HepG2 (cell line): ENCODE data around the gene CITED2. TPM values are rescaled to one million over a fixed set of nuclear protein-coding genes. Genes with fewer than 3 reads are reported as not detected.

Experiments
- ELK4 ChIP-seq: sonication (generic); formaldehyde crosslinking; IDR thresholded peaks from 2 replicates; pipeline ENCODE4 v1.9.0; 2021; ENCODE audit warnings: missing genetic modification reagents, borderline replicate concordance
- FOXA1 ChIP-seq, 2 experiments: fragments of 450-650 bp in 1 of 2; sonication (generic) in 1 of 2; formaldehyde crosslinking in 1 of 2; IDR thresholded peaks; 2 replicates each; pipeline versions ENCODE4 v1.4.0 to v1.6.1; 2016 to 2020; ENCODE audit warnings: missing genetic modification reagents in 1 of 2
- FOXO4 ChIP-seq: sonication (generic); formaldehyde crosslinking; conservative IDR thresholded peaks from 2 replicates; pipeline ENCODE4 v1.8.1; 2023; ENCODE audit warnings: missing genetic modification reagents
- KLF12 ChIP-seq: sonication (generic); formaldehyde crosslinking; IDR thresholded peaks from 2 replicates; pipeline ENCODE4 v1.4.0; 2020; ENCODE audit warnings: missing genetic modification reagents, borderline replicate concordance
- NPAS2 ChIP-seq: sonication (generic); formaldehyde crosslinking; IDR thresholded peaks from 2 replicates; pipeline ENCODE4 v1.8.0; 2022; ENCODE audit warnings: mild to moderate bottlenecking, missing genetic modification reagents, borderline replicate concordance
- YEATS4 ChIP-seq: sonication (generic); formaldehyde crosslinking; IDR thresholded peaks from 2 replicates; pipeline ENCODE4 v1.4.0; 2020; ENCODE audit warnings: missing genetic modification reagents, borderline replicate concordance
- ZNF17 ChIP-seq: sonication (generic); formaldehyde crosslinking; IDR thresholded peaks from 2 replicates; pipeline ENCODE4 v1.5.0; 2020; ENCODE audit warnings: mild to moderate bottlenecking, missing genetic modification reagents
- ZNF274 ChIP-seq: sonication (generic); formaldehyde crosslinking; IDR thresholded peaks from 2 replicates; pipeline ENCODE4 v1.5.1; 2020; ENCODE audit warnings: mild to moderate bottlenecking, missing genetic modification reagents
- ZNF318 ChIP-seq: sonication (generic); formaldehyde crosslinking; IDR thresholded peaks from 2 replicates; pipeline ENCODE4 v1.4.0; 2020; ENCODE audit warnings: mild to moderate bottlenecking, missing genetic modification reagents
- ZNF572 ChIP-seq: sonication (generic); formaldehyde crosslinking; IDR thresholded peaks from 2 replicates; pipeline ENCODE4 v1.5.1; 2020; ENCODE audit warnings: mild to moderate bottlenecking, missing genetic modification reagents
- ZNF580 ChIP-seq: IDR thresholded peaks from 2 replicates; pipeline ENCODE4 v1.6.1; 2016; ENCODE audit warnings: low read depth, borderline replicate concordance
- ZNF720 ChIP-seq: sonication (generic); formaldehyde crosslinking; IDR thresholded peaks from 2 replicates; pipeline ENCODE4 v1.4.0; 2020; ENCODE audit warnings: missing genetic modification reagents
- polyA plus RNA-seq, 8 experiments: library from polyadenylated mRNA; depleted of rRNA in 3 of 8; stranded (reverse) in 7 of 8; unstranded in 1 of 8; fragments of >200 nt; fragmentation: Illumina TruSeq in 4 of 8; extraction: Trizol in 4 of 8; gene quantifications; 2 replicates each; pipeline versions ENCODE4 v1.2.1 to v1.2.3, GENCODE V29; 2011 to 2016; ENCODE audit warnings: low read depth in 4 of 8, missing spikeins in 1 of 8, mixed read lengths in 1 of 8; ENCODE audit not compliant: insufficient read depth in 1 of 8
- total RNA-seq, 5 experiments: library from RNA; depleted of rRNA; stranded (reverse); fragments of >200 nt; fragmentation: Illumina TruSeq; extraction: Trizol; gene quantifications; 2 replicates each; pipeline ENCODE4 v1.2.3, GENCODE V29; 2016; ENCODE audit warnings: low read depth in 1 of 5

CITED2 gene
- total and polyA plus RNA-seq, 2 of the 13 experiments (the other 11 are each of a cell fraction or from before 2014, with no cell fraction given): 17.6 to 57.2 TPM

GRCh38 chr6:139374357-139375225, at the start of gene CITED2 (continued):
- TF ChIP-seq ZNF318 (peak; percentile 95), ZNF17 (CRISPR knock-in tag) (peak; percentile 74; the same call in 1 of the 2 replicates), ZNF580 (CRISPR knock-in tag) (peak; percentile 99), ZNF274 (CRISPR knock-in tag) (no peak; the same call in 1 of the 2 replicates), YEATS4 (CRISPR knock-in tag) (peak; percentile 68), ELK4 (CRISPR knock-in tag) (0 out of 2 replicates have a peak, but pooled peaks have one; percentile 10), ZNF572 (peak; percentile 91), FOXA1 (IDR thresholded peaks at IDR 0.05) (no peak), FOXA1 (CRISPR knock-in tag; IDR thresholded peaks at IDR 0.05) (peak; percentile 46), NPAS2 (0 out of 2 replicates have a peak, but pooled peaks have one; percentile 66), KLF12 (peak; percentile 91; the same call in 1 of the 2 replicates), ZNF720 (peak; percentile 78; the same call in 1 of the 2 replicates), FOXO4 (CRISPR knock-in tag) (no peak)
